HG03060 (cell line): Measurements from ENCODE around the gene MOB2.

ENCODE experiments used
- ATAC-seq: cut with Tn5 transposase; IDR thresholded peaks from one replicate; pipeline ENCODE4 v1.9.1; 2021; ENCODE audit warnings: low read depth, moderate number of reproducible peaks; ENCODE audit not compliant: unreplicated experiment

Gene MOB2

DNA sequence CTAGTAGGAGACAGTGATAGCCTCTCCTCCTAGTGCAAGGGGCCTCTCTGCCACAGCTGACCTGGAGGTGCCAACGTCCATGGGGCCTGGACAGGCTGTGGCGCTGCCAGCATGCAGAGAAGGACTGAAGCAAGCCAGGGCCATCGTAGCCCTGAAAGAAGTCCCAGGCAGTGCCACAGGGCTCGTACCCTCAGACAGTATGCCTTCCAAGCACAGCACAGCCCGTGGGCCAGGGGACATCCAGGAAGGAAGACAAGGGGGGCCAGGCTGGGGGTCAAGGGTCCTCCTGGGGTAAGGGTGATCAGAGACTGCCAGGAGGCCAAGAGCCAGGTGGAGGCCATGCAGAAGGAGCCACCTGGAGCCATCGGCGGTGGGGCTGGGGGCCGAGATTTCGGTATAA, 20.4 kb upstream of the MOB2 start:
- no peak for ATAC-seq

DNA sequence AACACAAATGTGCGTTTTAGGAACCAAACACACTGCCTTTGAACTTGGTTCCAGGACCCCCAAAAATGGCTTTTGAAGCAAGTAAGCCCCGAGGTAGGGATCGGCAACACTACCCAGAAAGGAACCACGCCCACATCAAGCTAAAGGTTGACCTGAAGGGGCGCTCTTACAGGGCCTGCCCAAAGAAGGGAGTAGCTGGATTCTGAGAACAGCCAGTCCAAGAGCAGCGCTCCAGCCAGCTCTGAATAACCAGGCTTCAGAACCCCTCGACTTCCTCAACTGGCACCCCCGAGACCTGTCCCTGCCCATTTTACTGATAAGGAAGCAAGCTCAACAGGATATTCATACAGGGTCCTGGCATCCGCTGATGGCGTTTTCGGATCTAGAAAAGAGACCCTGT, 18.9 kb upstream of the MOB2 start:
- ATAC-seq: no peak

GRCh38 chr11:1504581-1505290, 18.2 kb upstream of the MOB2 start:
- no peak for ATAC-seq

GRCh38 chr11:1504138-1504537, 17.6 kb upstream of the MOB2 start:
- ATAC-seq: no peak

DNA sequence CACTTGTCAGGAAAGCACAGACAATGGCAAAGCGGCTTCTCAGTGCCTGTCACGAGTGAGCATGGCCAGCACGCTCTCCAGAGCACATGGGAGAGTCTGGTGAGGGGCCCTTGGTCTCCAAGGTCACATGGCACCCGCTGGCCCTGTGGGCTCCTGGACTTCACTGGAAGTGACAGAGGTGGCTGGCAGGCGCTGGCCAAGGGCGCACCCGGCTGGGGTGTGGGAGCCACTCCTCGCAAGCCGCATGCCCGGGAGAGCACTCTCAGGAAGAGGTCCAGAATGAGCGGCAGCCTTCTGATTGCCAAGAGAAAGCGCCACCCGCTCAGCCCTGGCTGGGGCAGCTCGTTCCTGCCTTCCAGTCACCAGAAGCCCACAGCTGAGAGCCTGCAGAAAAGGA, 17.1 kb upstream of the MOB2 start:
- no peak for ATAC-seq

- ATAC-seq: no peak
Observed at GRCh38 chr11:1502954-1503707, 16.6 kb upstream of the MOB2 start.

DNA sequence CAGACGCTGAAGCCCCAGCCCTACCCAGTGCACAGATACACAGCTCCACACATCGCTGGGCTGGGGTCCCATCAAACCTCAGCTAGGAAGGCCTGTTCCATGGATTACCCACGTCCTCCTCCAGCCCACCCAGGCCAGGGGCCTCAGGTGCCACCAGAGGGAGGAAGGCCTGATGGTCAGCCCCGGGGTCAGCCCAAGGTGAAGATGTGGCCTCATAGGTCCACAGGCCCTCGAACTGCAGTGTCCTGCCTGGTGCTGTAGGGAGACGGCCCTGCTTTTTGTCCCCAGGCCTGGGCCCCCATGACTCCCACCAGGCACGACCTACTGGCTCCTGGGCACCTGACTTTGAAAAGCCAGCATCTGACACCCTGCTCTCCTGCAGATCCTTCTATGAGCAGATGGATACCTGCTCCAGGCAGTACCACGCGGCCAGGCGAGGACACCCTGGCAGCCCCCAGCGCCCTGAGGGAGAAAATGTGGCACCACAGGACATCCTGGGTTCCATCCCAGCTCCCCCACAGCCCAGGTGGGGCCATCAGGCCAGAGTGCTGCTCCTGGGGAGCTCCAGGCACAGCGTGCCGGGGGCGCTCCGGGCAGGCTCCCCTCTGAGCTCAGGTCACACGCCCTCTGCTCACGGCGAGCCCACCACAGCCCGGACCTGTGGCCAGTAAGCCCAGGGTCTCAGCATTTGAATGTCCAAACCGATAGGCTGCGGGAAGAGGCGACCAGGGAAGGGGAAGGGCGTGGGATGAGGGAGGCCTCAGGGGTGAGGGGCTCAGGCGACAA, 15.8 kb upstream of the MOB2 start:
- ATAC-seq: no peak

DNA sequence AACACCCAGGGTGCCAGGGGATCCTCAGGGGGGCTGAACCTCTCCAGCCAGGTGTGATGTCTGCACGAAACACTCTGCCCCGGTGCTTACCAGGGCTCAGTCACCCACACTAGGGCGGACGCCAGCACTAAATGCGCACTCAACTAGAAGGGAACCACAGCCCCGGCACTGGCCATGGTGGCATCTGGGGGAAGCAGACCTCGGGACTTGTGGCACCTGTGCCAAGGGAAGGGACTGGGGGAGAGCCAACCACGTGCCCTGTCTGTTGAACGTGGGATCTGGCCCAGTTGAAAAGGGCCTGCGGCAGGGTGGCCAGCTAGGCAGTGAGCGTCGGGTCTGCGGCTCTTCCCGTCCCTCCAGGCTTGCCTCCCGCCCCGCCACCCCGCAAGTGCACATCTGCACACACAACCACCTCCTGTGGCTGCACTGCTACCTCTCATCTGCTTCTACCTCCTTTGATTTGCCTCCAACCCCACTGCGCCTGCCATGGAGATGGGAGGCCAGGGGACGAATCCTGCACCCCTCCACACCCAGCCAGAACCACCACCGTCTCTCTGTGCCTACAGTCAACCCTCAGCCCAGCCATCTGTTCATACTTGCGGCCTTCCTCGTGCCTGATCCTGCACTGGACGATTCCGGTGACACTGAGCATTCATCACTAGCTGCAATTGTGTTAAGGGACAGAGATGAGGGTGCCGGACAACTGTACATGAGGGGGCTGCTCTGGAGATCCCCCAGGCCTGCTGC, 15.0 kb upstream of the MOB2 start:
- no peak for ATAC-seq

DNA sequence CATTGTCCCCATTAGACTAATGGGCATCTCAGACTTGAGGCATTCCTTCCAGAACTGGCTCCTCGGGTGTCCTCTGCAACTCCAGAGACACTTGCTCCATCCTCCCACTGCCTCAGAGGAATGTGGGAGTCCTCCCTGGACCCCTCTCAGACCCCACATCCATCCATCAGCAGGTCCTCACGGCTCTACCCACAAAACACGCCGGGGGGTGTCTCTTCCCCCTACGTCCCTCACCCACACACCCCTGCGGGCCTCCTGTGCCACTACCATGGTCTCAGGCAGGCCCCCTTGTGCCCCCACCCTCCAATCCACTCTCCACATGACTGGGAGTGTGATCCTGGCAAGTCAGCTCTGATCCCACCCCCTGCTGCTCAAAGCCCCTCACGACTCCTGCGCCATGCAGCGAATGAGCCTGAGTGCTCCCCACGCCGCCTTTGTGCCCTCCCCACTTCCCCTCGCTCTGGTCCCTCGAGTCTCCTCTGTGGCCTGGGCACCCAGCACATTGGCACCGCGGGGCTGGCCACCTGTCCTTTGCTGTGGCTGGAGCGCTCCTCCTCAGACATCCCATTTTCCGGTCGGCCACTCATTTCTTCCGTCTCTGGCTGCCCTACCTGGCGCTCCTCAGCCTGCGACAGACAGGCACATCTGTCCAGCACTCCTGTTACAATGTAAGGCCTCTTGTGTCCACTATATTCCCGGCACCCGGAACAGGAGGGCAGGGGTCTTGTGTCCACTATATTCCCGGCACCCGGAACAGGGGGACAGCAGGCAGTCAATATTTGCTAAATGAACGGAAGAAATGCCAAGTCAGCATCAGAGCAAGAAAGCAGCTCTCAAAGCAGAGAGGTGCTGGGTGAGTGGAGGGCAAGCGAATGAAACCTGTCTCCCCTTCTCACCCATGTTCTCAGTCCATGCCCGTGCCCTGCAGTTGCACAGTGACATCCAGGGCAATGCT, 14.2 kb upstream of the MOB2 start:
- no peak for ATAC-seq

DNA sequence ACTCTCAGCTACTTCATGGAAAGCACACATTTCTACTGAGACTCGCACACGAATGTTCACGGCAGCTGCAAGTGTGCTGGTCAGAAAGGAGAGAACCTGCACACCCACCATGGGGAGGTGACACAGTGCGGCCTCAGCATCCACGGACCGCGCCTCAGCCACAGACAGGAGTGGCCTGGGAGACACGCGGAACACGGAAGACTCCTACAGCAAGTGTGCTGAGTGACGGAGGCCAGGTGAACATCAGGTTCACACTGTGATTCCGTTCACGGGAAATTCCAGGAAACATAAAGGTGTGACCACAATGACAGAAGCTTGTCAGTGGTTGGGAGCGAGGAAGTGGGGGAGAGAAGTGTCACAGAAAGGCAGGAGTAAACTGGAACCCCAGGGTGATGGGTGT, 13.3 kb upstream of the MOB2 start:
- ATAC-seq: no peak

DNA sequence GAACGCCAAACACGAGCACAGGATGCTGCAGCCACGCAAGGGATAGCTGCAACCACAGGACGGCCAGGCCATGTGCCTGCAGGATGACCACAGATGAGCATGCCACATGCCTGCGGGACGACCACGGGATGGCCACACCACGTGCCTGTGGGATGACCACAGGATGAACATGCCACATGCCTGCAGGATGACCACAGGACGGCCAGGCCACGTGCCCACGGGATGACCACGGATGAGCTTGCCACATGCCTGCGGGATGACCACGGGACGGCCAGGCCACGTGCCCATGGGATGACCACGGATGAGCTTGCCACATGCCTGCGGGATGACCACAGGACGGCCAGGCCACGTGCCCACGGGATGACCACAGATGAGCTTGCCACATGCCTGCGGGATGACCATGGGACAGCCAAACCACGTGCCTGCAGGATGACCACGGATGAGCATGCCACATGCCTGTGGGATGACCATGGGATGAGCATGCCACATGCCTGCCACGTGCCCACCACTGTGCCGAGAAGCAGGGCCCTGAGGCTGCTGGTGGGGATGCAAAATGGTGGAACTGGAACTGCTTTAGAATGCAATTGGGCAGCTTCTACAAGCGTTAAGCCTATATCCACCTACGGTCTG, 12.8 kb upstream of the MOB2 start:
- ATAC-seq: no peak

GRCh38 chr11:1498262-1498661, 11.7 kb upstream of the MOB2 start:
- no peak for ATAC-seq

DNA sequence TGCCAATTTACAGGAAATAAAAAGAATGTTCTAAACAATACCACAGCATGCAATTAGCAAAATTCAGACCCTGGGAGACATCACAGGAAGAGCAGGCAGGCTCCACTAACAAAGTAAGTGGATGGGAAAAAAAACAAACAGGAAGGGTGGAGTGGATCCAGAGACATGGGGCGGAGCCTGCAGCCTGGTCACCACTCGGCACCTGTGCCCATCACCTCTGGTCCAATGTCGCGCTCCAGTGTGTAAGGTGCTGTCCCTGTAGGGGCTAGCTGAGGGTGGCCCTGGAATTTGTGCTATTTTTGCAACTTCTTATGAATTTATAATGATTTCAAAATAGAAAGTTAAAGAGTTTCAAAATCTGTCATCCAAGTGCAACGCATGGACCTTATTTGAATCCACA, 11.0 kb upstream of the MOB2 start:
- ATAC-seq: no peak

- no peak for ATAC-seq
Observed at GRCh38 chr11:1496761-1497095, 10.1 kb upstream of the MOB2 start.

DNA sequence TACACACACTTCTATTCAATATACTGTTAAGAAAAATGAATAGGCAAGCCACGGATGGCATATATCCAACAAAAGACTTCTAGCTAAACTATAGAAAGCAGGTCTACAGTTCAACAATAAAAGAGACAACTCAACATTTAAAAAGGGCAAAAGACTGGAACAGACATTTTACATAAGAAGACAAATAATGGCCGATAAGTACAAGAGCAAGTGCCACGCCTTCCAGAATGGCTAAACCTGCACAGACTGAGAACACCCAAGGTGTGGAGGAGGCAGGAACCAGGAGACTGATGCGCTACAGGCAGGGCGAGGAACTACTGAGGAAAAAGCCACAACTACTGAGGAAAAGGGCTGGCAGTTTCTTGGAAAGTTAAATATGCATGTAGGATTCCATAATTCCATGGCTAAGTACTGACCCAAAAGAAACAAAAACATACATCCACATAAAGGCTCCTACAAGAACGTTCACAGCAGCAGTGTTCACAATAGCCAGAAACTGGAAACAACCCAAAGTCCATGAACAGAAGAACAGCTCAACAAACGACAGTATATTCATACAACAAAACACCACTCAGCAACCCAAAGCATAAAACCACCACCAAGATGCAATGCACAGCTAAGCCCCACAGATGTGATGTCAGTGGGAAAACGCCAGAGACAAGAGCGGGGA, 9.6 kb upstream of the MOB2 start:
- no peak for ATAC-seq

- ATAC-seq: no peak
Observed at GRCh38 chr11:1494650-1495049, 8.1 kb upstream of the MOB2 start.

- no peak for ATAC-seq
Observed at GRCh38 chr11:1493650-1494244, 7.2 kb upstream of the MOB2 start.

- ATAC-seq: no peak
Observed at GRCh38 chr11:1491379-1491778, 4.8 kb upstream of the MOB2 start.
